ENCODE measurements around the gene TMPRSS7.

The TMPRSS7 gene

DNA sequence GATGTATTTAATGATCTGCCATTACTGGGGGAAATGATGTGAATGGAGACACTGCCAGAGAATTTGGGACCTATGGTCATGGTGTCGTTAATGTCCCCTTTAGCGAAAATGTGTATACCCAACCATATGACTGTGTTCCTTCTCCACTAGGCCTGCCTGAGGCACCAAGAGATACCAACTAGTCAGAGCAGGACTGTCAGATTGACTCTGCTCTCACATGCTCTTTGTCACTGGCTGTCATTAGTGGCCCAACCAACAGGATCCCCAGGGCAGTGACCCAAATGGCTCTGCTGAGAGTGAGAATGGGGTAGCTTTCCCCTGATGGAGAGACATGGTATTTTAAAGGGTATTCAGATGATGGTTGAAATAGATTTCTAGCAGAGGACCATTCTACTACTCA lies 33.0 kb upstream of the TMPRSS7 start (continued):
- TF ChIP-seq SNAI2 (CRISPR knock-in tag; IDR thresholded peaks at IDR 0.05) = no peak
- TF ChIP-seq TCF4 (CRISPR knock-in tag; IDR thresholded peaks at IDR 0.05; ENCODE audit: borderline replicate concordance) = no peak
- TF ChIP-seq BACH2 (CRISPR knock-in tag; IDR thresholded peaks at IDR 0.05; ENCODE audit: borderline replicate concordance) = no peak

- TF ChIP-seq OSR1 (CRISPR knock-in tag; IDR thresholded peaks at IDR 0.05) = no peak
- TF ChIP-seq SNAI2 (CRISPR knock-in tag; IDR thresholded peaks at IDR 0.05) = no peak
- TF ChIP-seq, protein P1, sequence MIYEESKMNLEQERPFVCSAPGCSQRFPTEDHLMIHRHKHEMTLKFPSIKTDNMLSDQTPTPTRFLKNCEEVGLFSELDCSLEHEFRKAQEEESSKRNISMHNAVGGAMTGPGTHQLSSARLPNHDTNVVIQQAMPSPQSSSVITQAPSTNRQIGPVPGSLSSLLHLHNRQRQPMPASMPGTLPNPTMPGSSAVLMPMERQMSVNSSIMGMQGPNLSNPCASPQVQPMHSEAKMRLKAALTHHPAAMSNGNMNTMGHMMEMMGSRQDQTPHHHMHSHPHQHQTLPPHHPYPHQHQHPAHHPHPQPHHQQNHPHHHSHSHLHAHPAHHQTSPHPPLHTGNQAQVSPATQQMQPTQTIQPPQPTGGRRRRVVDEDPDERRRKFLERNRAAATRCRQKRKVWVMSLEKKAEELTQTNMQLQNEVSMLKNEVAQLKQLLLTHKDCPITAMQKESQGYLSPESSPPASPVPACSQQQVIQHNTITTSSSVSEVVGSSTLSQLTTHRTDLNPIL (CRISPR knock-in tag; IDR thresholded peaks at IDR 0.05; ENCODE audit: low read depth) = no peak
- no peak for TF ChIP-seq CSRNP3 (CRISPR knock-in tag; IDR thresholded peaks at IDR 0.05)
- no peak for TF ChIP-seq ESRRG (CRISPR knock-in tag; IDR thresholded peaks at IDR 0.05)
- TF ChIP-seq ZFP3 (CRISPR knock-in tag; IDR thresholded peaks at IDR 0.05) = no peak
- no peak for TF ChIP-seq ARNTL (CRISPR knock-in tag; IDR thresholded peaks at IDR 0.05; ENCODE audit: borderline replicate concordance, low read depth)
- TF ChIP-seq PPARA (CRISPR knock-in tag; IDR thresholded peaks at IDR 0.05; ENCODE audit: borderline replicate concordance) = no peak
- TF ChIP-seq, protein P2, sequence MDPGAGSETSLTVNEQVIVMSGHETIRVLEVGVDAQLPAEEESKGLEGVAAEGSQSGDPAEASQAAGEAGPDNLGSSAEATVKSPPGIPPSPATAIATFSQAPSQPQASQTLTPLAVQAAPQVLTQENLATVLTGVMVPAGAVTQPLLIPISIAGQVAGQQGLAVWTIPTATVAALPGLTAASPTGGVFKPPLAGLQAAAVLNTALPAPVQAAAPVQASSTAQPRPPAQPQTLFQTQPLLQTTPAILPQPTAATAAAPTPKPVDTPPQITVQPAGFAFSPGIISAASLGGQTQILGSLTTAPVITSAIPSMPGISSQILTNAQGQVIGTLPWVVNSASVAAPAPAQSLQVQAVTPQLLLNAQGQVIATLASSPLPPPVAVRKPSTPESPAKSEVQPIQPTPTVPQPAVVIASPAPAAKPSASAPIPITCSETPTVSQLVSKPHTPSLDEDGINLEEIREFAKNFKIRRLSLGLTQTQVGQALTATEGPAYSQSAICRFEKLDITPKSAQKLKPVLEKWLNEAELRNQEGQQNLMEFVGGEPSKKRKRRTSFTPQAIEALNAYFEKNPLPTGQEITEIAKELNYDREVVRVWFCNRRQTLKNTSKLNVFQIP (CRISPR knock-in tag; IDR thresholded peaks at IDR 0.05; ENCODE audit: borderline replicate concordance, low read depth) = no peak
- no peak for TF ChIP-seq ZNF70 (CRISPR knock-in tag; IDR thresholded peaks at IDR 0.05)
- no peak for TF ChIP-seq ISL1 (CRISPR knock-in tag; IDR thresholded peaks at IDR 0.05)
- TF ChIP-seq CSDC2 (CRISPR knock-in tag; IDR thresholded peaks at IDR 0.05) = no peak
- TF ChIP-seq ZFP30 (CRISPR knock-in tag; IDR thresholded peaks at IDR 0.05) = no peak
- no peak for TF ChIP-seq TSHZ2 (CRISPR knock-in tag; IDR thresholded peaks at IDR 0.05)
- no peak for TF ChIP-seq TCF4 (CRISPR knock-in tag; IDR thresholded peaks at IDR 0.05; ENCODE audit: borderline replicate concordance)
- TF ChIP-seq ZC3H10 (CRISPR knock-in tag; IDR thresholded peaks at IDR 0.05) = no peak
- TF ChIP-seq TOX (CRISPR knock-in tag; IDR thresholded peaks at IDR 0.05; ENCODE audit: borderline replicate concordance) = no peak
- TF ChIP-seq ZNF565 (CRISPR knock-in tag; conservative IDR thresholded peaks at IDR 0.05; ENCODE audit: low read depth) = no peak
- no peak for ATAC-seq
Observed at GRCh38 chr3:112002096-112002971, 32.2 kb upstream of the TMPRSS7 start.

DNA sequence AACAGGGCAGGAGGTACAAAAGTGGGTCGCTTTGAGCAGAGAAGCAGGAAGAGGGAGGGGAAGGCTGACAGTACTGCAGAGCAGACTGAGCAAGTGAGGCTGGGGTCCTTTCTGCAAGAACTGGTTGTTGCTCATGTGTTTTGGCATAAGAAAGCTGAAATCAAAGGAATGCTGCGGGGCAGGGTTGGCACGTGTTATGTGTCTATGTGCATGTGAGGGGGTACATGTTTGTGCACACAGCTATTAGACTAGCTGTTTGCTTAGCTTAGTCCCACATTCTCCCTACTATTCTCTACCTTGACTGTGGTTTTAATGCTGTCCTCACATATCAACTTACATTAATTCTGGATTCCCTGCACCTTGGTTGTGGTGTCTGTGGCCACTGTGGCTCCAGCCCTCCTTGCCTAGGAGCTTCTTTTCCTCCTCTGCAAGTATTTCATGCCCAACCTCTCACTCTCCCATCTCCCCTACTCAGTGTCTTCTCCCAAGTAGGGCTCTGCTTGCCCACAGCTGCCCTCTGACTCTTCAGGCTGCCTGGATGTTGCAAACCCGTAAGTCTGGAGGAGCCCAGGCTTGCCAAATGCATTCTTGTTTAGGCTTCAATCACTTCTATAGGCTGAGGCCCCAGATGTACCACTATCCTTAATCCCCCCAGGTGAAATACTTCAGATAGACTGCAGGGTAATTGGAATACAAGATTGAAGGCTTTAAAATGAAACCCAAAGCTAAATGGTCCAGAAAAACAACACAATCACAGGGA lies 31.0 kb upstream of the TMPRSS7 start:
- no peak for TF ChIP-seq ZFP3 (CRISPR knock-in tag; IDR thresholded peaks at IDR 0.05)
- no peak for ATAC-seq

GRCh38 chr3:112004187-112004586 lies 30.3 kb upstream of the TMPRSS7 start:
- no peak for ATAC-seq
- no peak for TF ChIP-seq PPARA (CRISPR knock-in tag; IDR thresholded peaks at IDR 0.05; ENCODE audit: borderline replicate concordance)
- no peak for TF ChIP-seq TCF4 (CRISPR knock-in tag; IDR thresholded peaks at IDR 0.05; ENCODE audit: borderline replicate concordance)
- TF ChIP-seq TOX (CRISPR knock-in tag; IDR thresholded peaks at IDR 0.05; ENCODE audit: borderline replicate concordance) = no peak
- TF ChIP-seq ZNF565 (CRISPR knock-in tag; conservative IDR thresholded peaks at IDR 0.05; ENCODE audit: low read depth) = no peak
- TF ChIP-seq ARNTL (CRISPR knock-in tag; IDR thresholded peaks at IDR 0.05; ENCODE audit: borderline replicate concordance, low read depth) = no peak
- TF ChIP-seq SNAI2 (CRISPR knock-in tag; IDR thresholded peaks at IDR 0.05) = no peak
- TF ChIP-seq, protein P3, sequence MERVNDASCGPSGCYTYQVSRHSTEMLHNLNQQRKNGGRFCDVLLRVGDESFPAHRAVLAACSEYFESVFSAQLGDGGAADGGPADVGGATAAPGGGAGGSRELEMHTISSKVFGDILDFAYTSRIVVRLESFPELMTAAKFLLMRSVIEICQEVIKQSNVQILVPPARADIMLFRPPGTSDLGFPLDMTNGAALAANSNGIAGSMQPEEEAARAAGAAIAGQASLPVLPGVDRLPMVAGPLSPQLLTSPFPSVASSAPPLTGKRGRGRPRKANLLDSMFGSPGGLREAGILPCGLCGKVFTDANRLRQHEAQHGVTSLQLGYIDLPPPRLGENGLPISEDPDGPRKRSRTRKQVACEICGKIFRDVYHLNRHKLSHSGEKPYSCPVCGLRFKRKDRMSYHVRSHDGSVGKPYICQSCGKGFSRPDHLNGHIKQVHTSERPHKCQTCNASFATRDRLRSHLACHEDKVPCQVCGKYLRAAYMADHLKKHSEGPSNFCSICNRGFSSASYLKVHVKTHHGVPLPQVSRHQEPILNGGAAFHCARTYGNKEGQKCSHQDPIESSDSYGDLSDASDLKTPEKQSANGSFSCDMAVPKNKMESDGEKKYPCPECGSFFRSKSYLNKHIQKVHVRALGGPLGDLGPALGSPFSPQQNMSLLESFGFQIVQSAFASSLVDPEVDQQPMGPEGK (CRISPR knock-in tag; IDR thresholded peaks at IDR 0.05; ENCODE audit: borderline replicate concordance) = no peak
